ENCODE results near the gene LY6G6D. TPM values are rescaled to one million over a fixed set of nuclear protein-coding genes. Genes with fewer than 3 reads are reported as not detected.

Gene LY6G6D
- total RNA-seq, 1 experiment from 2014 or later, result not detected

DNA sequence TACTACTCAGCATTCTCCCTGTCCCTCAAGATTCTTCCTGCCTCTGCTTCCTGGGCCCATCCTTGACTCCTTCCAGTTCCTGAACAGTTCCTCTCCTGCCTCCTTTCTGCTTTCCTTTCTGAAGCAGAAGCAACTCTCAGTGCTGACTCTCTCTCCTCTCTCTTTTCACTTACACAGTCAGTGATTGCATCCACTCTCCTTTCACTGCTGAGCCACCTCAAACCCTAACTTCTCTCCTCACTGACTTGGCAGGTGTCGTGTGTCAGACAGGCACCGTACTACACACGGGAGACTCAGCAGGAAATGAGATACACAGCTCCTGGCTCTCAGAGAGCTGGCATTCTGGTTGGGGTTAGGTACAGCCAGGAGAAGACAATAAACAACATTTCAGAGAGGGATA, 17.6 kb upstream of the LY6G6D start:
- Histone ChIP-seq H3K27me3 (replicated peaks; ENCODE audit: control insufficient read depth, insufficient read depth, low read length) (no peaks in the 10 kb centered on the region), H3K9me3 (no peaks in the 10 kb centered on the region), H3K4me3 (ENCODE audit: low read depth, low read length) (no peak overlapping the region), H3K36me3 (ENCODE audit: control insufficient read depth, insufficient read depth, low read length) (peaks cover 6% of the 10 kb centered on the region), H3K4me1 (peaks cover 33% of the 10 kb centered on the region)
- CTCF ChIA-PET, result no interaction called here
- DNase-seq, result no peak
- POLR2A ChIA-PET, result no interaction called here
- TF ChIP-seq, protein P1, sequence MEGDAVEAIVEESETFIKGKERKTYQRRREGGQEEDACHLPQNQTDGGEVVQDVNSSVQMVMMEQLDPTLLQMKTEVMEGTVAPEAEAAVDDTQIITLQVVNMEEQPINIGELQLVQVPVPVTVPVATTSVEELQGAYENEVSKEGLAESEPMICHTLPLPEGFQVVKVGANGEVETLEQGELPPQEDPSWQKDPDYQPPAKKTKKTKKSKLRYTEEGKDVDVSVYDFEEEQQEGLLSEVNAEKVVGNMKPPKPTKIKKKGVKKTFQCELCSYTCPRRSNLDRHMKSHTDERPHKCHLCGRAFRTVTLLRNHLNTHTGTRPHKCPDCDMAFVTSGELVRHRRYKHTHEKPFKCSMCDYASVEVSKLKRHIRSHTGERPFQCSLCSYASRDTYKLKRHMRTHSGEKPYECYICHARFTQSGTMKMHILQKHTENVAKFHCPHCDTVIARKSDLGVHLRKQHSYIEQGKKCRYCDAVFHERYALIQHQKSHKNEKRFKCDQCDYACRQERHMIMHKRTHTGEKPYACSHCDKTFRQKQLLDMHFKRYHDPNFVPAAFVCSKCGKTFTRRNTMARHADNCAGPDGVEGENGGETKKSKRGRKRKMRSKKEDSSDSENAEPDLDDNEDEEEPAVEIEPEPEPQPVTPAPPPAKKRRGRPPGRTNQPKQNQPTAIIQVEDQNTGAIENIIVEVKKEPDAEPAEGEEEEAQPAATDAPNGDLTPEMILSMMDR (IDR thresholded peaks at IDR 0.05; ENCODE audit: insufficient read depth in 1 of 2, low read depth in 1 of 2, low read length in 1 of 2, severe bottlenecking in 1 of 2, unreplicated experiment in 1 of 2), result no peak
- intact Hi-C loops (cut with micrococcal nuclease; ENCODE audit: unreplicated experiment), result no loop called here
- H3K9me3 Mint-ChIP-seq (ENCODE audit: unreplicated experiment), result no peaks in the 10 kb centered on the region
- H3K4me3 Mint-ChIP-seq (ENCODE audit: unreplicated experiment), result no peak overlapping the region
- no peaks in the 10 kb centered on the region for H3K27me3 Mint-ChIP-seq (ENCODE audit: insufficient read depth, unreplicated experiment)
- no TSS peak for BruUV-seq (replicated peaks)
- H3K27ac Mint-ChIP-seq (ENCODE audit: unreplicated experiment), result peak overlapping the region; percentile 2
- H3K4me1 Mint-ChIP-seq (ENCODE audit: low read depth, unreplicated experiment), result peaks cover 28% of the 10 kb centered on the region
- peaks cover 54% of the 10 kb centered on the region for H3K36me3 Mint-ChIP-seq (ENCODE audit: insufficient read depth, unreplicated experiment)

DNA sequence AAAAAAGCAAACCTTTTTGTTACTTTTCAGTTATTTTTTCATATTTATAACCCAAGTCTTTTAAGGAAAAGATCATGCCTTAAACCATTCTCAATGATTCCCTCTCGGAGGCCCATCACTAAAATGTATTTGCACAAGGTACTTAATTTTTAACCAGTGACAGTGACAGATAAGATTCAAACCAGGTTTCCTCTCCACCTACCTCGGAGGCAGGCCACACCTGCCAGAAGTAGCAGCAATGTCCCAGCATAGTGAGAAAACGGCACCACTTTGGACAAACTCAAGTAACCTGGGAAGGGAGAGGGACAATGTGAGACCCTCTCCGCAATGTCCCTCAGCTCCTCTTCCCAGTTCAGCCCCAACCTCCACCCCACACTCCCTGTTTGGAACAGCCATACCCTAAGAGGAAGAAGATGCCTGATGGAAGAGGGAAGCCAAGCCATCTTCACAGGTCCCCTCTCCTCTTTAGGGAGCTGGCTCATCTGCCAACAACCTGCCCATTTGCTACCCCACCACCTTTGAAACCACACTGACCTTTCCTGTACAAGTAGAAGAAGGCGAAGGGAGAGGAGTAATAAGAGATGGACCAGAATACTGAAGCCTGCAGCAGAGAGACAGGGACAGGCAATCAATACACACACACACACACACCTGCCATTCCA, 14.3 kb upstream of the LY6G6D start:
- Mint-ChIP-seq H3K9me3 (ENCODE audit: unreplicated experiment) (no peaks in the 10 kb centered on the region), H3K4me3 (ENCODE audit: unreplicated experiment) (peak overlapping the region; percentile 91), H3K4me1 (ENCODE audit: low read depth, unreplicated experiment) (peaks cover 28% of the 10 kb centered on the region), H3K36me3 (ENCODE audit: insufficient read depth, unreplicated experiment) (peaks cover 39% of the 10 kb centered on the region), H3K27me3 (ENCODE audit: insufficient read depth, unreplicated experiment) (no peaks in the 10 kb centered on the region), H3K27ac (ENCODE audit: unreplicated experiment) (peak overlapping the region; percentile 74)
- Histone ChIP-seq H3K4me3 (ENCODE audit: low read depth, low read length) (peak overlapping the region; percentile 50), H3K27me3 (replicated peaks; ENCODE audit: control insufficient read depth, insufficient read depth, low read length) (no peaks in the 10 kb centered on the region), H3K36me3 (ENCODE audit: control insufficient read depth, insufficient read depth, low read length) (peaks cover 5% of the 10 kb centered on the region), H3K9me3 (no peaks in the 10 kb centered on the region), H3K4me1 (peaks cover 37% of the 10 kb centered on the region)
- TF ChIP-seq, protein P1 (IDR thresholded peaks at IDR 0.05; ENCODE audit: insufficient read depth in 1 of 2, low read depth in 1 of 2, low read length in 1 of 2, severe bottlenecking in 1 of 2, unreplicated experiment in 1 of 2), result no peak
- POLR2A ChIA-PET, result no interaction called here
- peak in 1 of 2 experiments; percentile 42 for DNase-seq
- BruUV-seq (replicated peaks), result TSS peak; percentile 33
- intact Hi-C loops (cut with micrococcal nuclease; ENCODE audit: unreplicated experiment), result loop anchor here (5.0 kb wide), 1 partner anchor 36 kb away; the partner anchor contains the start of gene CLIC1
- CTCF ChIA-PET, result no interaction called here

GRCh38 chr6:31701666-31702404, 13.3 kb upstream of the LY6G6D start:
- BruUV-seq (replicated peaks), result TSS peak; percentile 37
- H3K4me3 Mint-ChIP-seq (ENCODE audit: unreplicated experiment), result peak overlapping the region; percentile 91
- DNase-seq, result no peak
- POLR2A ChIA-PET, result interaction anchor here (1.5 to 1.7 kb wide), 3 partner anchors 11 to 37 kb away, joined by 4 read pairs; no protein-coding TSS in a partner anchor
- H3K27ac Mint-ChIP-seq (ENCODE audit: unreplicated experiment), result peak overlapping the region; percentile 87
- CTCF ChIA-PET, result no interaction called here
- TF ChIP-seq, protein P1 (IDR thresholded peaks at IDR 0.05; ENCODE audit: insufficient read depth in 1 of 2, low read depth in 1 of 2, low read length in 1 of 2, severe bottlenecking in 1 of 2, unreplicated experiment in 1 of 2), result no peak
- no peaks in the 10 kb centered on the region for H3K27me3 Mint-ChIP-seq (ENCODE audit: insufficient read depth, unreplicated experiment)
- peaks cover 21% of the 10 kb centered on the region for H3K4me1 Mint-ChIP-seq (ENCODE audit: low read depth, unreplicated experiment)
- no peaks in the 10 kb centered on the region for H3K9me3 Mint-ChIP-seq (ENCODE audit: unreplicated experiment)
- Histone ChIP-seq H3K9me3 (no peaks in the 10 kb centered on the region), H3K36me3 (ENCODE audit: control insufficient read depth, insufficient read depth, low read length) (peaks cover 5% of the 10 kb centered on the region), H3K4me3 (ENCODE audit: low read depth, low read length) (peak overlapping the region; percentile 50), H3K4me1 (peaks cover 35% of the 10 kb centered on the region), H3K27me3 (replicated peaks; ENCODE audit: control insufficient read depth, insufficient read depth, low read length) (no peaks in the 10 kb centered on the region)
- intact Hi-C loops (cut with micrococcal nuclease; ENCODE audit: unreplicated experiment), result loop anchor here (2.0 to 5.0 kb wide), 2 partner anchors 21 to 35 kb away; partner anchors contain the start of genes CLIC1 and LY6G5C
- peaks cover 30% of the 10 kb centered on the region for H3K36me3 Mint-ChIP-seq (ENCODE audit: insufficient read depth, unreplicated experiment)

All from Caco-2 (cell line).